IPS DF 4.7 (cell line): ENCODE results near the gene CMKLR1.

Experiments
- DNase-seq: peaks from one replicate; pipeline ENCODE4 v3.0.0-alpha.2; 2013; ENCODE audit warnings: low spot score; ENCODE audit errors: extremely low read depth

The CMKLR1 gene

GRCh38 chr12:108302016-108302402, 37.1 kb downstream of the CMKLR1 start:
- DNase-seq: no peak

DNA sequence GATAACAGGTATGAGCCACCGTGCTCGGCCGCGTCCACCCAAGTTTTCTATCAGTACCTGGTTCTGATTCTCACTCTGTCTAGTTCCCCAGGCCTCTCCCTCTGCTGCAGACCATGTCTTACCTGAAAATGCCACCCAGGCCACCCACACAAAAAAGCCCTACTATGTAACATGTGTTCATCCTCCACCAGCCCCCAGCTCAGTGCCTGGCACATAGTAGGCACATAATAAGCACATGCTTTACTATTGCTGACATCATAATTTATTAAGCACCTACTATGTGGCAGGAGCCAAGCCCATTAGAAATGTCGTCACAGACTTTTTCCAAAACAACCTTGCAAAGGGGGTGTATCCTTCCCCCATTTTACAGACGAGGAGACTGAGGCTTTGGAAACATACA, 37.8 kb downstream of the CMKLR1 start:
- DNase-seq: no peak

DNA sequence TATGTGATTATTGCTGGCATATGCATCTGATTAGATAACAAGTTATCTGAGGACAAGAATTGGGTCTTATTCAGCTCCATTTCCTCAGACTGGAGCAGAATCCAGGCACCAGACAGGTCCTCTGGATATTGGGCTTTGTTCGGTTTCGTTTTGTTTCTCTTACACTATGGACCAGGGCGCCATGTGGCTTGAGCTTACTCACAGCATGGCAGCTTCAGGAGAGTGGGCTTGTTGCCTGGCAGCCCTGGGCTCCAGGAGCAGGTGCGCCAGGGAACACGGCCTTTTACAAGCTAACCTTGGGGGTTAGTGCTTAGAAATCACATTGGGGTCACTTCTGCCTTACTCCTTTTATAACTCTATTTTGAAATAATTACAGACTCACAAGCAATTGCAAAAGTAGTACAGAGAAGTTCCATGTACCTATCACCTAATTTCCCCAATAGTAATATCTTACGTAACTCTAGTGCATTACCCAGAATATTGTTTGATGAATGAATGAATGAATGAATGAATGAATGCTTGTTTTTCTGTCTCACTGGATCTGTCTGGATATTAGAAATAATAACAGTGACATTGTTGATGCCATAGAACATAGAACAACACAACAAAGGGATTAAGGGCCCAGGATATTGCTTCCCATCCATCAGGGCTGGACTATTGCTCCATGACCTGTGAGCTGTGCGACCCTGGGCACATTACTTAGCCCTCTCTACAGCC, 39.0 kb downstream of the CMKLR1 start:
- no peak for DNase-seq

GRCh38 chr12:108299516-108299915, 39.6 kb downstream of the CMKLR1 start:
- DNase-seq: no peak

- DNase-seq: no peak
These were observed 40.3 kb downstream of the CMKLR1 start for GRCh38 chr12:108298761-108299275.

DNA sequence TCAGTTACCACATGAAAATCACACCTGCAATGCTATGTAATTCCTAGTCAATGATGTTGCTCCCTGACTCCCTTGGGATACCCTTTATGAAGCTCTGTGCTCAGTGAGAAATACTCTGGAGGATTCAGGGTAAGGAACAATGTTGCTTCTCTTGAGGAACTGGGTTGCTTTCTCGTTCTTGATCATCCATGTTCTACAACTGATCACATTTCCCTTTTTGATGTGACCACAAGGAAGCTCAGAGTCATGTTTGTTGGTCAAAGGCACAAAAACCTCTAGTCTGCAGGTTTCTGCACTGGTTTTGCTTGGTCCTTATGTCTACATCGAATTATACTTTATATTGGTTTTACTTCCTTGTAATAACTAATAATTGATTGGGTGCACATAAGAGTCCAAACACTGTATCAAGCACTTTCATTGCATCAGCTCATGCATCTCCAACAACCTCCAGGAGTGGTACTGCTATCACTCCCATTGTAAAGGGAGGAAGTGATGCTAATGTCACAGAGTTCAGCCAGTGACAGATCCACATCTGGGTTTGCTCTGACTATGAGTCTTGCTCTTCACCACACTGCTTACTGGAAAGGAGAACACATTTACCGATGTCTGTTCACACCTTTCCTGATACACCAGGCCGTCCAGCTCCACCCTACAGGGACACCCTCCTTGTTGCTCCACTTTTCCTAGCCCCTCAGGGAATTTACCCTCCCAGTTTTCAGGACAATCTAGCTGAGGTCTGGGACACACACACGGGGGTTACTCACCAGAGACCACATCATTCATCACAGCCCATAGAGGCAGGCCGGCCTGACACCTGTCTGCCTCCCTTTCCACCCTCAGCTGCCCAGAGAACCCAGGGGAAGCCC, 41.0 kb downstream of the CMKLR1 start:
- no peak for DNase-seq

- DNase-seq: no peak
These were observed 41.7 kb downstream of the CMKLR1 start for GRCh38 chr12:108297424-108297823.

DNA sequence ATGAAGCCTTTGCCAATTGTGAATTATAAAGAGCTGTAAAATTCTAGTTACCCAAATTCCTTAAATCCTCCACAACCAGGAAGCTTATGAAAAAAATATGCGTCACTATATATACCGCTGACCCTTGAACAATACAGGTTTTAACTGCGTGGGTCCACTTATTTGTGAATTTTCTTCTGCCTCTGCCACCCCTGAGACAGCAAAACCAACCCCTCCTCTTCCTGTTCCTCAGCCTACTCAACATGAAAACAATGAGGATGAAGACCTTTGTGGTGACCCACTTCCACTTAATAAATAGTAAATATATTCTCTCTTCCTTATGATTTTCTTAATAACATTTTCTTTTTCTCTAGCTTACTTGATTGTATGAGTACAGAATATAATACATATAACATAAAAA, 42.2 kb downstream of the CMKLR1 start:
- no peak for DNase-seq

- DNase-seq: no peak
These were observed 43.5 kb downstream of the CMKLR1 start for GRCh38 chr12:108295641-108296040.

DNA sequence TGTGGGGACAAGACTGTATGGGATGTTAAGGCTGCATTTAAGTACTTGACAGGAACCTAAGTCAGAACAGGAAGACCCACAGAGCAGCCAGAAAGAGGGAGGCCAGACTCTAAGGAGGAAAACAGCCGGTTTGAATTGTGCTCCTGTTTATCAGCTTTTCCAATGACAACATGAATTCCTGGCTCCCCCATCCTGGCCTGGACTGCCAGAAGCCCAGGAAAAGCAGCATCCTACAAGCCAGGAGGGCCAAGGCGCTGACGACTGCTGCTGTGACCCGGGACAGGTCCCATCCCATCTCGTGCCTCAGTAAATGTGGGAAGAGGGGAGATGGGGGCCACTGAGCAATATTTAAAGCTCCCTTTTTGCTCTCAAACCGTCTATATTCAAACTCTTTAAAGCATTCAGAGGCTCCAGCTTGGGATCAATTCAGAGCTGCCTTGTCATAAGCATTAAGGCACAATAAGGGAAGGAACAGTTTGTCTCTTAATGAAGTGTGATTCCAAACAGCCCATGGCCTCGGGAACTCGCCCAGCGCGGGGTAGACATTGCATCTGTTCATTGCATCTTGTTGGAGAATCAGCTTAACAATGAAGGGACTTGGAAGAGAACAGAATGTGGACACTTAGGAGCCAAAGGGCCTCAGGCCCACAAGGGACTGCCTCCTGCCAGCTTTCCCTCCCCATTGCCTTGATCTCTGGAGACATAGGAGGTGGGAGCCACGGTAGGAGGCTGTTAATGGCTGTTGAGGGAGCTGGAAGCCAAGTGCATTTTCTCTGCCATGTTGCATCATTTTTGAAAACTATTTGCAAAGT, 49.6 kb downstream of the CMKLR1 start:
- no peak for DNase-seq

GRCh38 chr12:108287227-108287626, 51.9 kb downstream of the CMKLR1 start:
- DNase-seq: no peak

DNA sequence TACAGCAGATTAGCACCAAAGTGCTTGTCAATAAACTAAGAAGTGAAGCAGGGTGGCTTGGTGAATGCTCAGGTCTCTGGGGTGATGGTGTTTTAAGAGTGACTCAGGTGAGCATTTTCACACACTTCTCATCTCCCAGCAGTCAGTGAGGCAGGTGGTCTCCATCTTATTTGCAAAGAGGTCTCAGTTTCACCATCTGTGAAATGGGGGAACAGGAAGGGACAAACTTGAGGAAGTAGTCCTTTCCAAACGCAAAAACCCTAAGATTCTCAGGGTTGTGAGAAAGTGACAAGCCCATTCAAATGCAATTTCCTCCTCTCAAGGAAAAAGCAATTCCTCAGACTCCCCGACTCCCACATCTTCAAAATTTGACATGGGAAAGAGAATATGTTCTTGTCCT, 54.1 kb downstream of the CMKLR1 start:
- no peak for DNase-seq

DNA sequence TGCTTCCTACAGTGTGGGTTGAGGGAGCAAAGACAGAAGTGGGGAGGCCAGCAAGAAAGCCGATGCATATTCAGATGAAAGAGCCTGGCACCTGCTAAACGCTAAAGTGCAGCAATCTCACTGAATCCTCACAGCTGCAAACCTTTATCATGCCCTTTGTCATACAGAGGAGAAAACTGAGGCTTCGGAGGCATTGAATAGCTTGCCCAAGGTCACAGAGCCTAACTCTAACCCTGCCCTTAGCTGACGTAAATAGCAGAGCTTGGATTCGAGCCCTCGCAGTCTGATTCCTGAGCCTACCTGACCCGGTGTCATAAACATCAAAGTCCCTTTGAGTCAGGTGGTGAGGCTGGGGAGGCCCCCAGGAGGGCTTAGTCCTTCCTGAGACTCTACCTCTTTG, 54.9 kb downstream of the CMKLR1 start:
- no peak for DNase-seq

GRCh38 chr12:108282676-108283075, 56.4 kb downstream of the CMKLR1 start:
- DNase-seq: no peak

- DNase-seq: no peak
These were observed 57.0 kb downstream of the CMKLR1 start for GRCh38 chr12:108282160-108282559.

GRCh38 chr12:108277613-108278012, 61.5 kb downstream of the CMKLR1 start:
- no peak for DNase-seq

DNA sequence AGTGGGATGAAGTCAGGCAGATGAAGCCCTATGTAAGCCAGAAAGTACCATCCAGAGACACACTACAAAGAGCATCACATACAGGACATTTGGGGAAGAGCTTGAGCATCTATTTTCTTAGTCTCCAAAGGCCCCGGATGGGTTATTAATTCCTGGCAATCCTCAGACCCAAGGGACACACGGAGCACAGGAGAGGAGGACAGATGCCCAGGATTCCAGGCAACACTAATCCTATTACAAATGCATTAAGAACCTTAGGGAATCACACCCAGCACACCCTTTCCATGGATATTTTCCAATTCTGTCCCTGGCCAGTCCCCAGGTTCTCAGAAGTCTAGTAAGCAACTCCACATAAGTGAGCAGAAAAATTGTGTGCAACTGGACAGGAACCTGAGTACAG, 65.9 kb downstream of the CMKLR1 start:
- no peak for DNase-seq

DNA sequence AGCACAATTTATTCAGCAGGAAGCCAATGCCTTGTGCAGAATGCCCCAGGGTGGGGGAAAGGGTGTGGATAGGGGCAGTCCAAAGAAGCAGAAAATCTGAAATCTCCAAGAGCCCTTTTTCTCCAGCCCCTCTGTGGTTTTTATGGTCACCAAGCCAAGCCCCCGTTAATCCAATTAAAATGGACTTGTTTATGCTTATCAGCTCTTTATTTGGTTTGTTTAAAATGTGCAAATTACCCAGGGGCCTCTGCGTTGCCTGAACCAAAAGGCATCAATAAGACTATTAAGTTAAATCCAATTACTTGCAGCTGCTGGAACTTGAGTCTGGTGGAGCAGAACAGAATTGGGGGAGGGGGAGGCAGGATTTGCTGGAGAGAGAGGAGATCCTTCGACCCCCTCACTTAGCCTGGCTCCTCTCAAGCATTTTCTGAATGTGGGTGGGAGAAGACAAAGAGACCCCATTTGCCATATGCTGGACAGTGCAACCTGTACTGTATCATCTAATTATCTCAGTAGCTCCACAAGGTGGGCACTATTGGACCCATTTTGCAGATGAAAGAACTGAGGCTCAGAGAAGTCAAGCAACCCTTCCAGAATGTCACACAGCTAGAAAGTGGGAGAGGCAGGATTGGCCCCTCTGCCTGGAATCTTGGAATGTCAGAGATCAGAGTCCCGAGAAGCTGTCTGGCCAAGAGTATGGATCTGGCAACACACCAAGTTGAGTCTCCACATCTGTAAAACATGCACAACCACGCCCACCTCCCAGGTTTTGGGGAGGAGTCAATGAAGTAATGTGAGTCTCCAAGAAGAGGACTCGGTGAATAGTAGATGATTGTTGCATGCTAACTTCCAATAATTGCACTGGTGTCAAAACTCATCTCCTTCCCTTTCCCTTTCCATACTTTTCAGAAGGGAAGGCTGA, 66.9 kb downstream of the CMKLR1 start:
- DNase-seq: no peak

GRCh38 chr12:108270849-108271143, 68.3 kb downstream of the CMKLR1 start:
- DNase-seq: no peak

- DNase-seq: no peak
These were observed 68.9 kb downstream of the CMKLR1 start for GRCh38 chr12:108270035-108270848.
